ENCODE measurements around the gene BEST4.
"Not testable (repeated sequence)": the region's sequence is repeated elsewhere in the genome, so short reads cannot be mapped to it uniquely, and the experiment has no call there.

The BEST4 gene

GRCh38 chr1:44776730-44777068 is 11.3 kb downstream of the BEST4 start:
- no peak for FAIRE-seq

DNA sequence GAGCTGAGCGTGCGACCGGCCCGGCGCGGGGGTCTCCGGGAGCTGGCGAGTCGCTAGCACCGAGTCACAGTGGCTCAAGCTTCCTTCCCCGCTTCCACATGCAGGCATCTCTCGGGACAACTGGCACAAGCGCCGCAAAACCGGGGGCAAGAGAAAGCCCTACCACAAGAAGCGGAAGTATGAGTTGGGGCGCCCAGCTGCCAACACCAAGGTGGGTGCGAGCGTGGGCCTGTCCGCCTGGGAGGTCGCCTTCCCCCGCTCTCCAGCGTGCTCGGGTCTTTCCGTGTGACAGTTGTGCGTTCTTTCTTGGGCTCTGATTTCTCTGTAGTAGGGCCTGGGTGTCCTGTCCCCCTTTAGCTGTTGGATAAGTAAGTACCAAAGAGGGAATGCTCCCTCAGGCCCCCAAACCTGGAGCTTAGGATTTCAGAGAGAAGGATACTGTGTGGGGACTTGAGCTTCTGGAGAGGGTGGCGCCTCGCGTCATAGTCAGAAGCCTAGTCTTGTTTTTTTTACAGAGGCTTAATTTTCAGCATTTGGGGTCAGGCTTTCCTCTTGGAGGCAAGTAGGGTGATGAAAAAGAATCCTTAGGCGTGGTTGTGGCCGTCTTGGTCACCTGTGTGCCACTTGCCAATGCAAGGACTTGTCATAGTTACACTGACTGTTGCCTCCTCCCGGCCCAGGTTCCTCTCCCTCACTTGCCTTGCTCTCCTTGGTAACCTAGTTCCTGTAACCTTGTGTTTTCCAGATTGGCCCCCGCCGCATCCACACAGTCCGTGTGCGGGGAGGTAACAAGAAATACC is 11.8 kb downstream of the BEST4 start:
- FAIRE-seq, result no peak

DNA sequence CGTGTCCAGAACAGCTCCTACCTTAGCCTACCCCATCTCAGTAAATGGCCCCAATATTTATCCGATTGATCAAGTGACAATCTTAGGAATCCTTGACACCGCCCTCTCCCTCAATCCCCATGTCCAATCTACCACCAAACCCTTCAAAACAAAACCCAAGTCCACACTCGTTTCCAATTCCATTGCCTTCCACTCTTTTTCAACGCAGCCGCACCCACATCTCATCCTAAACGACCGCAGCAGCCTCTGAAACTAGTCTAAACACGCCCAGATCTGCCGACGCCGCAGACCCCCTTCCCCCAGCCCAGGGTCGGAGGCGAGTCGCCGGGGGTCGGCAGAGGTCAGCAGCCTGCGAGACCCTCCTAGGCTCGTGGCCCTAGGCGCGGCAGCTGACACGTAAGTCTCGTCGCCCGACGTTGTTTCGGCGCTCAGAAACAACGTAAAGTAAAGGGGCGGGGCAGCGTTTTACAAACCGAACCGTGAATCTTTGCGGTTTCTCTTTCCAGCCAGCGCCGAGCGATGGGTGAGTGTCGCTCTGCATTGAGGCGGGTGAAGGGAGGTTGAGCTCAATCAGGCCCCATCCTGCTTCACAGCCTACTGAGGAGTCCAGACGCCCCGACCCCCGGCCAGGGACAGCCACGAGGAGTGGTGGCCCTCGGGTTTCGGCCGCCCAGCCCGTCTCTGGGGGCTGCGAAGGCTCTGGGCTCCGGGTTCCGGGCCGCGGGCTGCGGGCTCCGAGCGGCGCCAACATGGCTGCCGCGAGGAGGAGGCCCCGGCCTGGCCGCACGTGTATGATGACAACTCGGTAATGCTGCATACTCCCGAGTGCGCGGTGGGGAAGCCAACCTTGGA is 12.7 kb downstream of the BEST4 start, which contains the start of gene RPS8:
Gene RPS8 (plus strand): TSS at position 463 of the 852 bp plus-strand sequence. CDS start 57 bp downstream, at position 520.
- no peak for FAIRE-seq

DNA sequence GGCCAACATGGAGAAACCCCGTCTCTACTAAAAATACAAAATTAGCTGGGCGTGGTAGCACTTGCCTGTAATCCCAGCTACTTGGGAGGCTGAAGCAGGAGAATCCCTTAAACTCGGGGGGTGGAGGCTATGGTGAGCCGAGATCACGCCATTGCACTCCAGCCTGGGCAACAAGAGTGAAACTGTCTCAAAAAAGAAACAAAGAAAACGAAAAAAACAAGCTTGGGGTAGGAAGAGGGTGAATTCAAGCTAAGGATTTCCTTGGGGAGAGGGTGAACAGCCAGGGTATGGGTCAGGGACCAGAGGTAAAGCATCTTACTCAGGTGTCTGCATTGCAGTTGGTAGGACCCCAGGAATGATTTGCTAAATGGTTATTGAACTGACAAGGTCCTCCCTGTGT is 21.5 kb downstream of the BEST4 start:
- FAIRE-seq, result not testable (repeated sequence)

GRCh38 chr1:44760876-44761275 is 27.1 kb downstream of the BEST4 start:
- no peak for FAIRE-seq

DNA sequence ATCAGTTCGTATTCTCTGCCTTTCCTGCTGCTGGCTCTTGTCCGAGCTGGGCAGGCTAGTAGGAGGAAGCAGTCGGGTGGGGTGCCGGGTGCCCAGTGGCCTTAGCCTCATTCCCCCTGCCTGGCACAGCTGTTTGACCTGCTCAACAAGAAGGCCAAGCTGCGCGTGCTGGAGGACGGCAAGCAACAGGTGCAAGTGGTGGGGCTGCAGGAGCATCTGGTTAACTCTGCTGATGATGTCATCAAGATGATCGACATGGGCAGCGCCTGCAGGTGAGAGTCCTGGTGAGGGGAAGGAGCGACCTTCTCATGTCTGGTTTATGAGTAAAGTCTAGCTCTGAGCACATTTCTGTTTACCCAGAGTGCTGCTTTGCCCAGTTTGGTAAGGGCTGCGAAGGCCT is 28.9 kb downstream of the BEST4 start:
- no peak for FAIRE-seq

DNA sequence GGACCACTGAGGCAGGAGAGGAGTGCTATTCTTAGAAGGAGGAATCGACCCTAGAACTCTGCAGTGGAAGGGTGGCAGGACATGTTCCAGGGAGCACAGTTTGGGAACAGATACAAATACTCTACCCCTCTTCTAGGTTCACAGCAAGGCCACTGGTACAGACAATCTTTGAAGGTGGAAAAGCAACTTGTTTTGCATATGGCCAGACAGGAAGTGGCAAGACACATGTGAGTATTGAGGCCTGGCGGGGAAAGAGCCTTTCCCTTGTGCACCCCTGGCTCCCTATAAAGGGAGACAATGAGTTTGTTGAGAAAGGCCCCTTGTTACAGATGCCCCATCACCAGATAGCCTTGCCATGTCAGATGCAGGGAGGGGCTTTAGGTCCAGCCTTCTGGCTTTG is 30.6 kb downstream of the BEST4 start:
- FAIRE-seq, result no peak

DNA sequence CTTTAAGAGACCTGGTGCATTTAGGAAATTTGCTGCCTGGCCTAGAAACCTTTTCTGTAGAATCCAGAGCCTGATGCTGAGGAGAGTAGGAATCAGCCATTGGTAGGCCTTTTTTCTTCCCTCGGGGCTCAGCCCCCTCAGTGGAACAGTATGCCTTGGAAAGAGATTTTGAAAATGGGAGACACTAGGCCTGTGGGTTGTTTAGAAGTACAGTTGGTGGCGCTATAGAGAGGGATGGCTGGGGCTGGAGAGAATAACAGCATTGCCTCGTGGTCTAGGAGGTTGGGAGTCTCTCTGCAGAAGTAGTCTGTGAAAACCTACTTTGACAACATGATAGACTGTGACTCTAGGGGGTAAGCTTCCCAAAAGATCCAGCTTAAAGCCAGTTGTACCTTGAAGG is 40.1 kb downstream of the BEST4 start:
- no peak for FAIRE-seq

DNA sequence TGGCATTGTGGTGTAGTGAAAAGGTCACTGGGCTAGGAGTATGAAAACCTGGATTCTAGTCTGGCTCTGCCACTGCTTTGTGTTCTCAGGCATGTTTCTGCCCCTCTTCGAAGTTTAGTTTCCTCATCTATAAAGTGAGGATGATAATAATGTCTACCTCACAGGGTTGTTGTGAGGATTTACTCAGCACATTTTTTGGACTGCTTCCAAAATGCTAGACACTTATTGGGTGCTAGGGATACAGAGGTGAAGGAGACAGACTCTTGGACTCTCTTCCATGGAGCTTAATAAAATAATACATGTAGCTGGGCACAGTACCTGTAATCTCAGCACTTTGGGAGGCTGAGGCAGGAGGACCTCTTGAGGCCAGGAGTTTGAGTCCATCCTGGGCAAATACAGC is 44.8 kb downstream of the BEST4 start:
- no peak for FAIRE-seq

- FAIRE-seq, result no peak
These were observed 47.8 kb downstream of the BEST4 start for GRCh38 chr1:44740179-44740617.

DNA sequence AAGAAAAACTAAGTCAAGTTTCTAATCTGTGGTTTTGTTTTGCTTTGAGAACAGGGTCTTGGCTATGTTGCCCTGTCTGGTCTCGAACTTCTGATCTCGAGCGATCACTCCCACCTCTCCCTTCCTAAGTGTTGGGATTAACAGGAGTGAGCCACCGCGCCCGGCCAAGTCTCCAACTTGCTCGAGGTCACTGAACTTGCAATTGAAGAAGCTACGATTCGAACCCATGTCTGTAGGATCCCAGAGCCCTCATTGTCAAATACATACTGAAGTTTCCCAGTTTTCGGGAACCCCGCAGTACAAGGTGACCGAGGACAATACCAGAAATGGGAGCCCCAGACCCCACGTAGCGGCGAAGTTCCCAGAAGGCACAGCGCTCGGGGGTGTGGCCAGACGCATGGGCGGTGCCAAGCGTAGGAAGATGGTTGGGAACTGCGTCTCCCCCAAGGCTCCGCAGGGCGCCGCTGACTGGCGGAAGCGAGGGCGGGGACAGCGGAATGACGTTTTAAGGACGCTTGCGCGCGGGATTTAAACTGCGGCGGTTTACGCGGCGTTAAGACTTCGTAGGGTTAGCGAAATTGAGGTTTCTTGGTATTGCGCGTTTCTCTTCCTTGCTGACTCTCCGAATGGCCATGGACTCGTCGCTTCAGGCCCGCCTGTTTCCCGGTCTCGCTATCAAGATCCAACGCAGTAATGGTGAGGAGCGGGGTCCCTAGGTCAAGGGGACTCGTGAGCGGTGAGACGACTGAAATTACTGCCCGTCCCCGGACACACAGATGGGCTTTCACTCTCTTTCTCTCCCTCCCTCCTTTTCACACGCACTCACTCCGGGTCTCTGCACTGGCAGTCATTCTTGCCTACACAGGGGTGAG is 48.4 kb downstream of the BEST4 start, which contains the start of gene KIF2C:
Gene KIF2C (plus strand): TSS at position 531 of the 872 bp plus-strand sequence. CDS start 96 bp downstream, at position 627.
- FAIRE-seq, result no peak

DNA sequence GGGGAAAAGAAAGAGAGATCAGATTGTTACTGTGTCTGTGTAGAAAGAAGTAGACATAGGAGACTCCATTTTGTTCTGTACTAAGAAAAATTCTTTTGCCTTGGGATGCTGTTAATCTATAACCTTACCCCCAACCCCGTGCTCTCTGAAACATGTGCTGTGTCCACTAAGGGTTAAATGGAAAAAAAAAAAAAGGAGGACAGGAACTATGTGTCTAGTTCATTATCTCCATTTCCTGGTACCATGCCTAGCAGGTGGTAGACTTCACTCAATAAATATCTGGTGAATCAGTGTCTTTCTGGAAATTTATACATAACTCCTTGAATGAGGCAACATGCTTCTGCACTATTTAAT is 49.0 kb downstream of the BEST4 start:
- FAIRE-seq, result not testable (repeated sequence)

DNA sequence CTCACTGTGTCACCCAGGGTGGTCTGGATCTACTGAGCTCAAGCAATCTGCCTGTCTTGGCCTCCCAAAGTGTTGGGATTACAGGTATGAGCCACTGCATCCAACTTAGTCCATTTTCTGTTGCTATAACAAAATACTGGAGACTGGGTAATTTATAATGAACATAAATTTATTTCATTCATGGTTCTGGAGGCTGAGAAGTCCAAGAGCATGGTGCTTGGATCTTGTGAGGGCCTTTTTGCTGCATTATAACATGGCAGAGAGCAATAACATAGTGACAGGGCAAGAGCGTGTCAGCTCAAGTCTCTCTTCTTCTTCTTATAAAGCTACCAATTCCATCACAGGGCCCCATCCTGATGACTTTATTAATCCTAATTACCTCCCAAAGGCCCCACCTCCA is 52.0 kb downstream of the BEST4 start:
- no peak for FAIRE-seq

DNA sequence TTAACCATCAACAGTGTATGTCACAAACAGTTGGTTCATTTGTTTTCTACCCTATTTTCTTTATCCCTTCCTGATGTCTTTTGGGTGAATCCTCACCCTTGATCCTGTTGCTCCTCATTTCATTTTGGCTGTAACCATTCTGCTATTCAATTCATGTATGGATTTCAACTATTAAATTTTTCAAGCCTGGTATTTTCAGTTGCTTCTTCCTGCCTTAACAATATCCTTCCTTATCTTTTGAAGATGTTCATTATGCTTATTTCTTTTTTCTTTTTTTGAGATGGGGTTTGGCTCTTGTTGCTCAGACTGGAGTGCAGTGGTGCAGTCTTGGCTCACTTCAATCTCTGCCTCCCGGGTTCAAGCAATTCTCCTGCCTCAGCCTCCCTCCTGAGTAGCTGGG is 54.2 kb downstream of the BEST4 start:
- FAIRE-seq, result no peak
